ENCODE measurements around the gene INTS4.

Gene INTS4

DNA sequence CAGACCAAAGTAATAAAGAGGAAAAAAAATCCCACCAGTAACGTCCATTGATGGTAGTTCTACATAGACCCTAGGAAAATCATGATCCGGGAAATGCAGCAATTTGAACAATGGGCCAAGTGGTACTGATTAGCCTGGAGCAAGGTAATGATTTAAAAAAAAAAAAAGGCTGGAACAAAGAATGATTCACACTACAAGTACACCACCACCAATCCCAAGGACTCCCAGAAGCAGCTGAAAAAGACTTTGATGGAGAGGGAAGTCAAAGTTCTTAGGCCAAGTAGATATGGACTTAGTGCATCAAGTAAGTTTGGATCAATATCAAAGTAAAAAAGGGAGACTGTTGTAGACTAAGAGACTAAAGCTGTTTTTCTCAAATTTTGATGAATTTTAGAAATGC lies 16.8 kb upstream of the INTS4 start:
- POLR2A ChIA-PET, result no interaction called here
- TF ChIP-seq NFRKB (IDR thresholded peaks at IDR 0.05) (no peak), LEF1 (IDR thresholded peaks at IDR 0.05; ENCODE audit: borderline replicate concordance) (no peak), BHLHE40 (IDR thresholded peaks at IDR 0.05; ENCODE audit: borderline replicate concordance) (no peak), SP1 (IDR thresholded peaks at IDR 0.05) (no peak), ELF4 (IDR thresholded peaks at IDR 0.05) (no peak), L3MBTL2 (conservative IDR thresholded peaks at IDR 0.05) (no peak), FOXK2 (IDR thresholded peaks at IDR 0.05) (no peak), FOXM1 (IDR thresholded peaks at IDR 0.05; ENCODE audit: borderline replicate concordance) (no peak), SUZ12 (IDR thresholded peaks at IDR 0.05) (no peak), TARDBP (IDR thresholded peaks at IDR 0.05) (no peak)
- TF ChIP-seq, protein P1, sequence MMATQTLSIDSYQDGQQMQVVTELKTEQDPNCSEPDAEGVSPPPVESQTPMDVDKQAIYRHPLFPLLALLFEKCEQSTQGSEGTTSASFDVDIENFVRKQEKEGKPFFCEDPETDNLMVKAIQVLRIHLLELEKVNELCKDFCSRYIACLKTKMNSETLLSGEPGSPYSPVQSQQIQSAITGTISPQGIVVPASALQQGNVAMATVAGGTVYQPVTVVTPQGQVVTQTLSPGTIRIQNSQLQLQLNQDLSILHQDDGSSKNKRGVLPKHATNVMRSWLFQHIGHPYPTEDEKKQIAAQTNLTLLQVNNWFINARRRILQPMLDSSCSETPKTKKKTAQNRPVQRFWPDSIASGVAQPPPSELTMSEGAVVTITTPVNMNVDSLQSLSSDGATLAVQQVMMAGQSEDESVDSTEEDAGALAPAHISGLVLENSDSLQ (IDR thresholded peaks at IDR 0.05), result no peak
- no peak for DNase-seq (ENCODE audit: extremely low spot score)
- CTCF ChIA-PET, result no interaction called here

DNA sequence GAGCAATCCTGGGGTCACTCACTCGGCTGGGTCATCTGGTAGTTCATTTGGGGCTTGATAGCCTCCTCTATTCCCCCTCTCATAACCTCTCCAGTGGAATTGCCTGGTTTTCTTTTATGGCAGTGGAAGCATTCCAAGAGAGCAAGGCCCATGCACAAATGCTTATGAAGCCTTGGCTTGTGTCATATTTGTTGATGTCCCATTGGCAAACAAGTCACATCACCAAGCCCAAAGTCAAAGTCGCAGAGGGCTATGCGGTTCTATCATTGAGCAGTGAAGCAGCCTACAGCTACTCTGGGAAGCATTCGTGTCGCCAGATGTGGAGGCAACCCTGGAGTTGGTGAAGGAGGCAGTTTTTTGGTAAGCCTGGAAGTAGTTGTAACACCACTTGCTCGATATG lies 16.3 kb upstream of the INTS4 start:
- TF ChIP-seq ZNF384 (IDR thresholded peaks at IDR 0.05) (no peak), SP1 (IDR thresholded peaks at IDR 0.05) (no peak), TARDBP (IDR thresholded peaks at IDR 0.05) (no peak), HDGF (IDR thresholded peaks at IDR 0.05; ENCODE audit: borderline replicate concordance) (no peak), LEF1 (IDR thresholded peaks at IDR 0.05; ENCODE audit: borderline replicate concordance) (no peak), BHLHE40 (IDR thresholded peaks at IDR 0.05; ENCODE audit: borderline replicate concordance) (no peak), SUZ12 (IDR thresholded peaks at IDR 0.05) (no peak), CTBP1 (IDR thresholded peaks at IDR 0.05; ENCODE audit: borderline replicate concordance) (no peak), ARNT (IDR thresholded peaks at IDR 0.05) (no peak), NFRKB (IDR thresholded peaks at IDR 0.05) (no peak), ELF4 (IDR thresholded peaks at IDR 0.05) (no peak)
- ChIA-PET CTCF (interaction anchor here (0.7 kb wide), 1 partner anchor 35 kb away, joined by 5 read pairs; no protein-coding TSS in a partner anchor), POLR2A (no interaction called here)
- DNase-seq (ENCODE audit: extremely low spot score), result no peak

DNA sequence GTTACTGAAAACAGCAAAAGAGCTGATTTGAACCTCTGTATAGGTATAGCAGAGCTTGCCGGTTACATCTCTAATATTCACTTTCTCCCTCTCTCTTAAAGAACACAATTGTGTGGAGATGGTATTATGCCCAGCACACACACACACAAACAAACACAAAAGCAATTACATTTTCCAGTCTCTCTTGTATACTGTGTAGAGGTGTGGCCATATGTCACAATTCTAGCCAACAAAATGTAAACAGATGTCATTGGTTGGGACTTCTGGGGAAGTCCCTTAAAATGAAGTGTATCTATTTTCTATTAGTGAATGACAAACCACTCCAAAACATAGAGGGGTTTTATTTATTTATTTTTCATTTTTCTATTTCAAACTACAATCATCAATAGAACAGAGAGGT lies 15.8 kb upstream of the INTS4 start:
- ChIA-PET POLR2A (interaction anchor here (1.4 kb wide), 1 partner anchor 16 kb away, joined by 3 read pairs; the partner anchor contains the start of gene INTS4), CTCF (interaction anchor here (0.6 to 0.7 kb wide), 2 partner anchors 11 to 36 kb away, joined by 3 to 5 read pairs; no protein-coding TSS in a partner anchor)
- DNase-seq (ENCODE audit: extremely low spot score), result no peak
- TF ChIP-seq ZNF384 (IDR thresholded peaks at IDR 0.05) (no peak), FOXA1 (IDR thresholded peaks at IDR 0.05) (no peak), NFRKB (IDR thresholded peaks at IDR 0.05) (no peak), SUZ12 (IDR thresholded peaks at IDR 0.05) (no peak), FOXK2 (IDR thresholded peaks at IDR 0.05) (no peak), L3MBTL2 (conservative IDR thresholded peaks at IDR 0.05) (no peak), SP1 (IDR thresholded peaks at IDR 0.05) (no peak), TARDBP (IDR thresholded peaks at IDR 0.05) (no peak), CTBP1 (IDR thresholded peaks at IDR 0.05; ENCODE audit: borderline replicate concordance) (no peak), FOXM1 (IDR thresholded peaks at IDR 0.05; ENCODE audit: borderline replicate concordance) (no peak), BHLHE40 (IDR thresholded peaks at IDR 0.05; ENCODE audit: borderline replicate concordance) (no peak)
- TF ChIP-seq, protein P1 (IDR thresholded peaks at IDR 0.05), result no peak

DNA sequence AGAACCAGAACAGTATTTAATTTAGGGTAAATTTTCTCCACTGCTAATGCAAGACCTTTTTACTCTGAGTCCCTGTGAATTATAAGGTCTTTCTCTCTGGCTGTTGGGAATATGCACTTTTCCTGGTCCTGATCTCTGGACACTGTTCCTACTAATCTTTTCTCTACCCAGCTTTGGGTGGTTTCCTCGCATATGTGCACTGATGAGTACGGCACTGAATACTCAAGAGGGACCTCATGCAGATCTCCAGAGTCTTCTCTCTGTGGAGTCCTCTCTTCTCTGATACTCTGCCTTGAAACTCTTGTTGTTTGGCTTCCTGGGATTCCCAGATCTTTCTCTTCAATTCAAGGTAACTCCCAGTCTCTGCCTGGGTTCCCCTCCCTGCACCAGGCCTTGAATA lies 14.6 kb upstream of the INTS4 start:
- ChIA-PET POLR2A (interaction anchor here (1.4 kb wide), 1 partner anchor 14 kb away, joined by 3 read pairs; the partner anchor contains the start of gene INTS4), CTCF (interaction anchor here (0.9 kb wide), 1 partner anchor 9 kb away, joined by 3 read pairs; no protein-coding TSS in a partner anchor)
- DNase-seq (ENCODE audit: extremely low spot score), result no peak
- TF ChIP-seq LEF1 (IDR thresholded peaks at IDR 0.05; ENCODE audit: borderline replicate concordance), result no peak
- no peak for TF ChIP-seq ZNF384 (IDR thresholded peaks at IDR 0.05)
- TF ChIP-seq HDGF (IDR thresholded peaks at IDR 0.05; ENCODE audit: borderline replicate concordance), result no peak
- TF ChIP-seq FOXM1 (IDR thresholded peaks at IDR 0.05; ENCODE audit: borderline replicate concordance), result no peak
- TF ChIP-seq ARNT (IDR thresholded peaks at IDR 0.05), result no peak
- TF ChIP-seq CTBP1 (IDR thresholded peaks at IDR 0.05; ENCODE audit: borderline replicate concordance), result no peak
- no peak for TF ChIP-seq FOXA1 (IDR thresholded peaks at IDR 0.05)
- no peak for TF ChIP-seq SUZ12 (IDR thresholded peaks at IDR 0.05)
- TF ChIP-seq SP1 (IDR thresholded peaks at IDR 0.05), result no peak
- TF ChIP-seq L3MBTL2 (conservative IDR thresholded peaks at IDR 0.05), result no peak
- TF ChIP-seq BHLHE40 (IDR thresholded peaks at IDR 0.05; ENCODE audit: borderline replicate concordance), result no peak
- no peak for TF ChIP-seq TARDBP (IDR thresholded peaks at IDR 0.05)
- TF ChIP-seq ELF4 (IDR thresholded peaks at IDR 0.05), result no peak
- TF ChIP-seq NFRKB (IDR thresholded peaks at IDR 0.05), result no peak
- TF ChIP-seq, protein P1 (IDR thresholded peaks at IDR 0.05), result no peak
- no peak for TF ChIP-seq FOXK2 (IDR thresholded peaks at IDR 0.05)

DNA sequence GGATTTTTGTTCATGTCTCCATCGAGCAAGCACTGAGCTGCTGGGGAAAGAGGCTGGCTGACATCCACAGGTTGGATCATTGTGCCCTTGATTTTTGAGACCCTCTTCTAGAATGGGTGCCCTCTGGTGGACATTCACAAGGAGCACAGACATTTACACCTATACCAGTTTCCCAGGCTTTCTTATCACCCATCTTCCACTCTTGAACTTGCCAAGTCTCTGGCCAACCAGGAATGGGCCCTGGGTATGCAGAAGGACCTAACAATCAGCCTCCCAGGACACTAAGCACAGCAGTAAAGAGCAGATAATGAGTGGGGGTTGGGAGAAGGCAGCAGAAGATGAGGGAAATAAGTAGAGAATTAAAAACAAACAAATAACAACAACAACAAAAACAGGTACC lies 5.7 kb upstream of the INTS4 start:
- DNase-seq (ENCODE audit: extremely low spot score), result peak; percentile 70
- no peak for TF ChIP-seq BHLHE40 (IDR thresholded peaks at IDR 0.05; ENCODE audit: borderline replicate concordance)
- TF ChIP-seq SUZ12 (IDR thresholded peaks at IDR 0.05), result no peak
- no peak for TF ChIP-seq LEF1 (IDR thresholded peaks at IDR 0.05; ENCODE audit: borderline replicate concordance)
- TF ChIP-seq CTBP1 (IDR thresholded peaks at IDR 0.05; ENCODE audit: borderline replicate concordance), result no peak
- TF ChIP-seq FOXK2 (IDR thresholded peaks at IDR 0.05), result no peak
- TF ChIP-seq FOXM1 (IDR thresholded peaks at IDR 0.05; ENCODE audit: borderline replicate concordance), result no peak
- TF ChIP-seq FOXA1 (IDR thresholded peaks at IDR 0.05), result no peak
- no peak for TF ChIP-seq ZNF384 (IDR thresholded peaks at IDR 0.05)
- no peak for TF ChIP-seq ARNT (IDR thresholded peaks at IDR 0.05)
- POLR2A ChIA-PET, result interaction anchor here (0.7 kb wide), 1 partner anchor 180 kb away, joined by 3 read pairs; no protein-coding TSS in a partner anchor
- CTCF ChIA-PET, result interaction anchor here (0.6 to 2.3 kb wide), 6 partner anchors 8 to 224 kb away, joined by 3 to 7 read pairs (median 4); no protein-coding TSS in a partner anchor
